K562 (cell line): ENCODE data around the gene SYT13. TPM values are rescaled to one million over a fixed set of nuclear protein-coding genes. Genes with fewer than 3 reads are reported as not detected.

ENCODE experiments used
- ATAC-seq: fragments of 200-7000 bp; cut with Tn5 transposase; 3 replicates; pipeline ENCODE4 v1.9.1; 2020; ENCODE audit warnings: moderate library complexity
- BruUV-seq: library from RNA; stranded (reverse); fragments of 400-500 nt; replicated peaks from 2 replicates; lab custom pipeline; 2021; lab: Mats Ljungman, UMichigan
- CTCF ChIA-PET: fragments of 300-600 bp; formaldehyde crosslinking; extraction: SDS; loops from one replicate; lab custom pipeline; 2021; ENCODE audit warnings: low intra/inter-chr PET ratio; lab: Yijun Ruan, JAX
- POLR2A ChIA-PET: fragments of 300-600, 350-650 bp; sonication (Branson Sonifier 250); formaldehyde crosslinking; extraction: SDS; loops from one replicate; lab custom pipeline; 2021; ENCODE audit warnings: antibody characterized with exemption, inconsistent platforms; lab: Yijun Ruan, JAX
- DNase-seq, 4 experiments: peaks; one replicate each; pipeline versions ENCODE4 v3.0.0 to v3.0.0-alpha.2; 2011 to 2018; ENCODE audit warnings: low spot score in 3 of 4, mixed read lengths in 3 of 4; ENCODE audit errors: extremely low read depth in 1 of 4
- FAIRE-seq: peaks from 2 replicates; lab custom pipeline; 2011; peaks lifted over from hg19 to GRCh38; lab: Jason Lieb, UNC
- H2AFZ ChIP-seq: 2 replicates; pipeline ENCODE4 v1.6.0; 2011; ENCODE audit warnings: low read depth, low read length, control low read depth, inconsistent platforms
- H3K27ac ChIP-seq: fragments of 200-600 bp; 3 replicates; pipeline ENCODE4 v1.8.0; 2011; ENCODE audit warnings: low read depth, mild to moderate bottlenecking, control low read depth, inconsistent platforms, low read length, moderate library complexity, mixed read lengths; ENCODE audit errors: extremely low read depth
- H3K27me3 ChIP-seq, 2 experiments: fragments of 300-600 bp in 1 of 2; 2 replicates in 1 of 2; 3 replicates in 1 of 2; pipeline versions ENCODE4 v1.6.0 to v1.8.0; 2011; ENCODE audit warnings: inconsistent platforms in 2 of 2, low read length in 2 of 2, mild to moderate bottlenecking in 1 of 2, mixed read lengths in 1 of 2, moderate library complexity in 1 of 2; ENCODE audit not compliant: control insufficient read depth in 2 of 2, insufficient read depth in 2 of 2
- H3K36me3 ChIP-seq: fragments of 300-600 bp; 3 replicates; pipeline ENCODE4 v1.8.0; 2011; ENCODE audit warnings: mild to moderate bottlenecking, low read length, inconsistent platforms; ENCODE audit not compliant: control insufficient read depth, insufficient read depth
- H3K4me1 ChIP-seq, 2 experiments: fragments of 200-600 bp in 1 of 2; replicated peaks in 1 of 2; 2 replicates in 1 of 2; 3 replicates in 1 of 2; pipeline versions ENCODE4 v1.5.1 to v1.8.0; 2011; ENCODE audit warnings: inconsistent platforms in 2 of 2, low read length in 2 of 2, mild to moderate bottlenecking in 1 of 2, mixed read lengths in 1 of 2, moderate library complexity in 1 of 2; ENCODE audit not compliant: control insufficient read depth in 2 of 2, insufficient read depth in 2 of 2
- H3K4me2 ChIP-seq: 2 replicates; pipeline ENCODE4 v1.6.1; 2011; ENCODE audit warnings: low read length, control low read depth, inconsistent platforms, mixed read lengths; ENCODE audit not compliant: insufficient read depth
- H3K4me3 ChIP-seq: fragments of 200-600 bp; sonication (generic), shearing (Covaris generic); 2 replicates; pipeline ENCODE4 v1.5.1; 2016; ENCODE audit warnings: control low read depth, inconsistent platforms
- H3K79me2 ChIP-seq: fragments of 200-600 bp; 3 replicates; pipeline ENCODE4 v1.8.0; 2011; ENCODE audit warnings: low read length, inconsistent platforms; ENCODE audit not compliant: control insufficient read depth, insufficient read depth
- H3K9ac ChIP-seq, 2 experiments: 2 replicates each; pipeline versions ENCODE4 v1.6.0 to v1.6.1; 2011; ENCODE audit warnings: low read depth in 2 of 2, low read length in 2 of 2, control low read depth in 1 of 2, inconsistent platforms in 1 of 2, mild to moderate bottlenecking in 1 of 2, mixed read lengths in 1 of 2; ENCODE audit not compliant: insufficient read depth in 1 of 2
- H3K9me1 ChIP-seq: one replicate; pipeline ENCODE4 v1.6.0; 2011; ENCODE audit warnings: inconsistent platforms, mild to moderate bottlenecking, low read length, moderate library complexity; ENCODE audit not compliant: control insufficient read depth, insufficient read depth
- H3K9me3 ChIP-seq: replicated peaks from 2 replicates; pipeline ENCODE4 v1.5.1; 2011; ENCODE audit warnings: low read depth, low read length, inconsistent platforms; ENCODE audit not compliant: control insufficient read depth, insufficient read depth
- H4K20me1 ChIP-seq: replicated peaks from 2 replicates; pipeline ENCODE4 v1.6.1; 2011; ENCODE audit warnings: low read length, inconsistent platforms, mixed read lengths; ENCODE audit not compliant: control insufficient read depth, insufficient read depth
- ATF1 ChIP-seq, 2 experiments: fragments of 450-650 bp in 1 of 2; IDR thresholded peaks; 2 replicates each; pipeline ENCODE4 v1.6.1; 2016; ENCODE audit warnings: missing compliant biosample characterization in 1 of 2, missing genetic modification characterization in 1 of 2
- CREM ChIP-seq: IDR thresholded peaks from 2 replicates; pipeline ENCODE4 v1.6.1; 2014; ENCODE audit warnings: antibody characterized with exemption, low read depth
- DIDO1 ChIP-seq: fragments of 450-650 bp; IDR thresholded peaks from 2 replicates; pipeline ENCODE4 v1.6.1; 2016; ENCODE audit warnings: low read depth, missing biosample characterization, missing genetic modification characterization
- GABPA ChIP-seq: fragments of 200-800 bp; sonication (Bioruptor generic); conservative IDR thresholded peaks from 2 replicates; pipeline ENCODE4 v1.6.1; 2016; ENCODE audit warnings: low read depth, missing genetic modification characterization, missing compliant biosample characterization
- GABPB1 ChIP-seq: sonication (generic); formaldehyde crosslinking; IDR thresholded peaks from 2 replicates; pipeline ENCODE4 v1.8.0; 2022; ENCODE audit warnings: mild to moderate bottlenecking, missing genetic modification reagents
- HMG20A ChIP-seq: fragments of 450-650 bp; formaldehyde crosslinking; conservative IDR thresholded peaks from 2 replicates; pipeline ENCODE4 v1.4.0; 2020; ENCODE audit warnings: mild to moderate bottlenecking, mixed read lengths
- NFYB ChIP-seq: IDR thresholded peaks from 2 replicates; pipeline ENCODE4 v1.6.1; 2011; ENCODE audit warnings: mild to moderate bottlenecking, moderate library complexity; ENCODE audit not compliant: insufficient read length; ENCODE audit errors: extremely low read depth
- NR2C2 ChIP-seq, 2 experiments: fragments of 200-800 bp in 1 of 2; sonication (Bioruptor generic) in 1 of 2; sonication (generic) in 1 of 2; formaldehyde crosslinking in 1 of 2; IDR thresholded peaks; 2 replicates each; pipeline versions ENCODE4 v1.6.1 to v1.8.0; 2016 to 2022; ENCODE audit warnings: mild to moderate bottlenecking in 1 of 2, missing compliant biosample characterization in 1 of 2, missing genetic modification characterization in 1 of 2, missing genetic modification reagents in 1 of 2
- SMAD2 ChIP-seq: fragments of 150-350 bp; IDR thresholded peaks from 2 replicates; pipeline ENCODE4 v1.6.1; 2014; ENCODE audit warnings: low read depth, mild to moderate bottlenecking, low read length
- THRAP3 ChIP-seq: fragments of 450-650 bp; IDR thresholded peaks from 2 replicates; pipeline ENCODE4 v1.6.1; 2016; ENCODE audit warnings: mild to moderate bottlenecking, inconsistent platforms, borderline replicate concordance
- ZNF408 ChIP-seq: fragments of 250-450 bp; sonication (Bioruptor Pico); IDR thresholded peaks from 2 replicates; pipeline ENCODE4 v1.4.0; 2020; ENCODE audit warnings: low read depth, mild to moderate bottlenecking, moderate library complexity
- WGBS: fragments of 100-300 bp; shearing (Covaris generic); methylation state at CpG from one replicate; pipeline ENCODE4 v1.1.6; 2016; ENCODE audit warnings: low coverage, mixed read lengths; ENCODE audit not compliant: insufficient coverage; ENCODE audit errors: missing lambda C conversion rate; 5-methylcytosine and 5-hydroxymethylcytosine counted together
- in situ Hi-C: fragments of 300-500 bp; cut with MboI; formaldehyde crosslinking; loops from 4 replicates; pipeline ENCODE4 v1.15.0; 2018; ENCODE audit warnings: inconsistent platforms, mixed read lengths
- intact Hi-C: fragments of 100-400 bp; cut with micrococcal nuclease; formaldehyde crosslinking; loops from 2 replicates; pipeline ENCODE4 v1.14.2; 2022
- polyA plus RNA-seq, 8 experiments: library from polyadenylated mRNA; depleted of rRNA in 4 of 8; stranded (reverse) in 5 of 8; unstranded in 3 of 8; fragments of >200 nt; fragmentation: Nextera tagmentation in 2 of 8; fragmentation: Illumina TruSeq in 1 of 8; extraction: Ambion mirVana in 2 of 8; extraction: Trizol in 1 of 8; gene quantifications; 2 replicates each; pipeline versions ENCODE4 v1.2.1 to v1.2.3, GENCODE V29; 2011 to 2014; ENCODE audit warnings: inconsistent platforms in 1 of 8, missing spikeins in 1 of 8
- total RNA-seq, 7 experiments: library from RNA; depleted of rRNA in 6 of 7; stranded (reverse); fragments of >200 nt in 6 of 7; fragmentation: Illumina TruSeq in 2 of 7; extraction: Trizol in 2 of 7; gene quantifications; 2 replicates each; pipeline versions ENCODE4 v1.2.1 to v1.2.3, GENCODE V29; 2011 to 2021; ENCODE audit warnings: low replicate concordance in 1 of 7
- TF ChIP-seq, protein P1 (sequence below): sonication (generic); formaldehyde crosslinking; IDR thresholded peaks from 2 replicates; pipeline ENCODE4 v1.9.0; 2022; ENCODE audit warnings: mild to moderate bottlenecking, missing genetic modification reagents

The SYT13 gene
- total and polyA plus RNA-seq, 9 of the 15 experiments (the other 6 are each of a cell fraction or from before 2014, with no cell fraction given), result under 0.01 to 0.13 (median 0.08) TPM; not detected in 2

DNA sequence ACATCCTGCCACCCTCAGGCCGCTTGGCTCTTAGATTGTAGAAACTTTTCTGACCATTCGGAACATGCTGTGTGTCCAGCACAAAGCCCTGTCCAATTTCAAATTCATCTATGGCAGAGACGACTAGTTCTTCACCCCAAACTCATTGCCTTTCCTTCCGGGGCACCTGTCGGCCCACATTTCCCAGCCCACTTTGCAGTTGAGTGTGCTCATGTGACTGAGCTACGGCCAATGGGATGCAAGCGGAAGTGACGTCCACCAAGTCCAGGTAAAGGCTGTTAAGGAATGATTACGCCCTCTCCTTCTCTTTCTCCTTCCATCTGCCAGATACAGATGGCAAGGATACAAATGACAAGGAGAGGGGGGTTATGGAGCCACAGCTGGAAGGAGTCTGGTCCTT lies 32.5 kb downstream of the SYT13 start:
- H3K4me2 ChIP-seq, result peak overlapping the region; percentile 35; the same call in 1 of the 2 replicates
- ChIA-PET POLR2A (interaction anchor here (0.7 kb wide), 1 partner anchor 10 kb away, joined by 3 read pairs; no protein-coding TSS in a partner anchor), CTCF (interaction anchor here (0.7 to 0.8 kb wide), 2 partner anchors 39 to 40 kb away, joined by 3 read pairs; no protein-coding TSS in a partner anchor)
- no TSS peak for BruUV-seq
- ATAC-seq, result peak; percentile 34; the same call in 1 of the 3 replicates
- H3K9me1 ChIP-seq, result peaks cover 4% of the 10 kb centered on the region
- peaks cover 0 to 5% of the 10 kb centered on the region in 2 experiments; a peak in 3 of 5 replicates for H3K4me1 ChIP-seq
- intact Hi-C loops, result loop anchor here (2.0 to 5.0 kb wide), 2 partner anchors 44 to 79 kb away; no protein-coding TSS in a partner anchor
- H2AFZ ChIP-seq, result peak overlapping the region; percentile 20; the same call in 1 of the 2 replicates
- no peaks in the 10 kb centered on the region for H3K9me3 ChIP-seq
- no peak overlapping the region for H3K27ac ChIP-seq
- no peaks in the 10 kb centered on the region for H3K36me3 ChIP-seq
- FAIRE-seq, result no peak
- WGBS, result 5% methylated on average over 9 of the region's 9 CpGs
- H3K9ac ChIP-seq, result no peak overlapping the region
- H3K27me3 ChIP-seq, result no peaks in the 10 kb centered on the region; a peak in 1 of 5 replicates
- no peak overlapping the region for H3K4me3 ChIP-seq
- DNase-seq, result peak; percentile 7 to 59 (median 38)
- H4K20me1 ChIP-seq, result no peaks in the 10 kb centered on the region; the same call in 1 of the 2 replicates
- H3K79me2 ChIP-seq, result no peaks in the 10 kb centered on the region
- in situ Hi-C loops, result no loop called here
- TF ChIP-seq, protein P1, sequence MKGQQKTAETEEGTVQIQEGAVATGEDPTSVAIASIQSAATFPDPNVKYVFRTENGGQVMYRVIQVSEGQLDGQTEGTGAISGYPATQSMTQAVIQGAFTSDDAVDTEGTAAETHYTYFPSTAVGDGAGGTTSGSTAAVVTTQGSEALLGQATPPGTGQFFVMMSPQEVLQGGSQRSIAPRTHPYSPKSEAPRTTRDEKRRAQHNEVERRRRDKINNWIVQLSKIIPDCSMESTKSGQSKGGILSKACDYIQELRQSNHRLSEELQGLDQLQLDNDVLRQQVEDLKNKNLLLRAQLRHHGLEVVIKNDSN (CRISPR knock-in tag), result peak; percentile 84
- TF ChIP-seq SMAD2 (no peak), GABPA (tag) (peak; percentile 66), ZNF408 (CRISPR knock-in tag) (no peak), GABPB1 (peak; percentile 56; the same call in 1 of the 2 replicates), ATF1 (CRISPR knock-in tag; IDR thresholded peaks at IDR 0.05) (no peak), ATF1 (tag; IDR thresholded peaks at IDR 0.05) (peak; percentile 52; the same call in 1 of the 2 replicates), HMG20A (CRISPR knock-in tag) (no peak), THRAP3 (no peak), NR2C2 (CRISPR knock-in tag; IDR thresholded peaks at IDR 0.05) (no peak), NR2C2 (tag; IDR thresholded peaks at IDR 0.05) (peak; percentile 52), DIDO1 (tag) (0 out of 2 replicates have a peak, but pooled peaks have one; percentile 21), CREM (peak; percentile 65), NFYB (peak; percentile 61)
